IMR-90 (cell line): Measurements from ENCODE around the gene PCBP4. TPM values are rescaled to one million over a fixed set of nuclear protein-coding genes. Genes with fewer than 3 reads are reported as not detected.

Experiments
- ATAC-seq: fragments of 200-7000 bp; cut with Tn5 transposase; 2 replicates; pipeline ENCODE4 v1.9.1; 2020; ENCODE audit warnings: low read depth, mild to moderate bottlenecking, moderate library complexity
- BruUV-seq: library from RNA; stranded (reverse); fragments of 400-500 nt; replicated peaks from 2 replicates; lab custom pipeline; 2021; lab: Mats Ljungman, UMichigan
- CTCF ChIA-PET: fragments of 300-600 bp; formaldehyde crosslinking; extraction: SDS; loops from one replicate; lab custom pipeline; 2021; ENCODE audit warnings: antibody characterized with exemption; lab: Yijun Ruan, JAX
- POLR2A ChIA-PET: fragments of 300-600 bp; sonication (Branson Sonifier 250); formaldehyde crosslinking; loops from one replicate; lab custom pipeline; 2022; ENCODE audit warnings: antibody characterized with exemption; ENCODE audit not compliant: unreplicated experiment; lab: Charles Lee
- DNase-seq: peaks from one replicate; pipeline ENCODE4 v3.0.0; 2013
- H2AFZ ChIP-seq: replicated peaks from 2 replicates; pipeline ENCODE3; 2013; ENCODE audit warnings: low read length, mild to moderate bottlenecking; ENCODE audit not compliant: poor library complexity
- H2AK5ac ChIP-seq: 2 replicates; pipeline ENCODE4 v1.6.1; 2013; ENCODE audit warnings: low read depth, low read length, inconsistent platforms
- H2AK9ac ChIP-seq: replicated peaks from 2 replicates; pipeline ENCODE3; 2013; ENCODE audit warnings: mild to moderate bottlenecking, low read depth, low read length, moderate library complexity; ENCODE audit not compliant: poor library complexity
- H2BK120ac ChIP-seq: 2 replicates; pipeline ENCODE4 v1.6.1; 2013; ENCODE audit warnings: low read depth, low read length, inconsistent platforms
- H2BK15ac ChIP-seq: 3 replicates; pipeline ENCODE4 v1.6.1; 2013; ENCODE audit warnings: low read depth, low read length, inconsistent platforms
- H2BK20ac ChIP-seq: 2 replicates; pipeline ENCODE4 v1.6.1; 2013; ENCODE audit warnings: low read depth, mild to moderate bottlenecking, inconsistent platforms, low read length, moderate library complexity
- H2BK5ac ChIP-seq: 2 replicates; pipeline ENCODE4 v1.6.1; 2013; ENCODE audit warnings: mild to moderate bottlenecking, low read depth, low read length, inconsistent platforms; ENCODE audit not compliant: poor library complexity, severe bottlenecking
- H3K14ac ChIP-seq: replicated peaks from 2 replicates; pipeline ENCODE4 v1.6.1; 2013; ENCODE audit warnings: low read depth, low read length, inconsistent platforms
- H3K18ac ChIP-seq: 2 replicates; pipeline ENCODE4 v1.6.1; 2013; ENCODE audit warnings: low read depth, low read length, control low read depth
- H3K23ac ChIP-seq: 2 replicates; pipeline ENCODE4 v1.6.1; 2013; ENCODE audit warnings: low read depth, low read length, inconsistent platforms
- H3K27ac ChIP-seq: 2 replicates; pipeline ENCODE4 v1.5.1; 2013; ENCODE audit warnings: mild to moderate bottlenecking, control low read depth, low read length; ENCODE audit not compliant: insufficient read depth
- H3K27me3 ChIP-seq: 2 replicates; pipeline ENCODE4 v1.6.1; 2013; ENCODE audit warnings: low read length; ENCODE audit not compliant: control insufficient read depth, insufficient read depth
- H3K36me3 ChIP-seq: 2 replicates; pipeline ENCODE4 v1.6.1; 2013; ENCODE audit warnings: low read length, mixed read lengths; ENCODE audit not compliant: control insufficient read depth, insufficient read depth
- H3K4ac ChIP-seq: 2 replicates; pipeline ENCODE4 v1.6.1; 2013; ENCODE audit warnings: low read depth, low read length, inconsistent platforms
- H3K4me1 ChIP-seq: 2 replicates; pipeline ENCODE4 v1.6.1; 2013; ENCODE audit warnings: low read length, mixed read lengths; ENCODE audit not compliant: control insufficient read depth, insufficient read depth
- H3K4me2 ChIP-seq: 2 replicates; pipeline ENCODE4 v1.6.1; 2013; ENCODE audit warnings: low read depth, mild to moderate bottlenecking, control low read depth, low read length, moderate library complexity
- H3K4me3 ChIP-seq: 2 replicates; pipeline ENCODE4 v1.5.1; 2013; ENCODE audit warnings: low read depth, mild to moderate bottlenecking, control low read depth, low read length, moderate library complexity; ENCODE audit not compliant: insufficient read depth
- H3K56ac ChIP-seq: 2 replicates; pipeline ENCODE4 v1.6.1; 2013; ENCODE audit warnings: low read length, inconsistent platforms; ENCODE audit not compliant: insufficient read depth; ENCODE audit errors: extremely low read depth
- H3K79me1 ChIP-seq, 2 experiments: 2 replicates each; pipeline ENCODE4 v1.6.1; 2013; ENCODE audit warnings: low read length in 2 of 2, inconsistent platforms in 1 of 2, low read depth in 1 of 2
- H3K9ac ChIP-seq: 2 replicates; pipeline ENCODE4 v1.6.1; 2013; ENCODE audit warnings: low read depth, low read length, control low read depth
- H3K9me1 ChIP-seq: 2 replicates; pipeline ENCODE4 v1.6.1; 2013; ENCODE audit warnings: low read length, inconsistent platforms; ENCODE audit not compliant: insufficient read depth
- H3K9me3 ChIP-seq: 2 replicates; pipeline ENCODE4 v1.6.1; 2013; ENCODE audit warnings: low read length; ENCODE audit not compliant: control insufficient read depth, insufficient read depth
- H4K20me1 ChIP-seq: 2 replicates; pipeline ENCODE4 v1.6.1; 2013; ENCODE audit warnings: low read length, inconsistent platforms; ENCODE audit not compliant: insufficient read depth
- H4K5ac ChIP-seq: 2 replicates; pipeline ENCODE4 v1.6.1; 2013; ENCODE audit warnings: mild to moderate bottlenecking, low read depth, low read length, control low read depth
- H4K8ac ChIP-seq, 2 experiments: 2 replicates each; pipeline ENCODE4 v1.6.1; 2013; ENCODE audit warnings: low read depth in 2 of 2, low read length in 2 of 2, control low read depth in 1 of 2, inconsistent platforms in 1 of 2
- H4K91ac ChIP-seq: 2 replicates; pipeline ENCODE4 v1.6.1; 2013; ENCODE audit warnings: low read depth, low read length, inconsistent platforms; ENCODE audit not compliant: insufficient read depth
- BHLHE40 ChIP-seq: fragments of 150-350 bp; IDR thresholded peaks from 2 replicates; pipeline ENCODE4 v1.6.1; 2016; ENCODE audit warnings: mild to moderate bottlenecking, low read depth, low read length
- CEBPB ChIP-seq: IDR thresholded peaks from 2 replicates; pipeline ENCODE4 v1.6.1; 2012; ENCODE audit warnings: low read depth, low read length, improper control_type of control experiment
- CHD1 ChIP-seq: IDR thresholded peaks from 2 replicates; pipeline ENCODE4 v1.6.1; 2012; ENCODE audit warnings: low read depth, low read length, improper control_type of control experiment
- FOS ChIP-seq: fragments of 150-350 bp; IDR thresholded peaks from 2 replicates; pipeline ENCODE4 v1.6.1; 2016; ENCODE audit warnings: low read depth, low read length
- MAFK ChIP-seq: IDR thresholded peaks from 2 replicates; pipeline ENCODE4 v1.6.1; 2012; ENCODE audit warnings: low read depth, low read length, improper control_type of control experiment
- MAZ ChIP-seq: IDR thresholded peaks from 2 replicates; pipeline ENCODE4 v1.6.1; 2012; ENCODE audit warnings: low read depth, mild to moderate bottlenecking, low read length, improper control_type of control experiment, moderate library complexity, borderline replicate concordance
- MXI1 ChIP-seq: IDR thresholded peaks from 2 replicates; pipeline ENCODE4 v1.6.1; 2012; ENCODE audit warnings: low read depth, mild to moderate bottlenecking, low read length, moderate library complexity, borderline replicate concordance
- POLR2A ChIP-seq: IDR thresholded peaks from 2 replicates; pipeline ENCODE4 v1.6.1; 2012; ENCODE audit warnings: mild to moderate bottlenecking, low read depth, low read length
- RAD21 ChIP-seq: IDR thresholded peaks from 2 replicates; pipeline ENCODE4 v1.6.1; 2012; ENCODE audit warnings: low read length, improper control_type of control experiment
- RCOR1 ChIP-seq: IDR thresholded peaks from 2 replicates; pipeline ENCODE4 v1.6.1; 2012; ENCODE audit warnings: mild to moderate bottlenecking, low read length, improper control_type of control experiment; ENCODE audit not compliant: insufficient replicate concordance
- RFX5 ChIP-seq: IDR thresholded peaks from 2 replicates; pipeline ENCODE4 v1.8.0; 2012; ENCODE audit warnings: low read depth, mild to moderate bottlenecking, low read length, moderate library complexity
- SMC3 ChIP-seq: fragments of 150-350 bp; IDR thresholded peaks from 2 replicates; pipeline ENCODE4 v1.6.1; 2016; ENCODE audit warnings: low read depth, mild to moderate bottlenecking, antibody characterized with exemption, low read length, moderate library complexity
- dilution Hi-C: fragments of 300-500 bp; cut with HindIII; formaldehyde crosslinking; loops from one replicate; pipeline ENCODE4 v1.14.3; 2018; ENCODE audit warnings: low sequenced_read_pairs; ENCODE audit not compliant: unreplicated experiment
- in situ Hi-C: fragments of 300-500 bp; cut with MboI; formaldehyde crosslinking; loops from 3 replicates; pipeline ENCODE4 v1.14.3; 2019; ENCODE audit warnings: low sequenced_read_pairs, inconsistent platforms, mixed read lengths
- intact Hi-C: fragments of 100-400 bp; cut with micrococcal nuclease; formaldehyde crosslinking; loops from 2 replicates; pipeline ENCODE4 v1.10.0; 2022
- polyA plus RNA-seq, 3 experiments: library from polyadenylated mRNA; depleted of rRNA; stranded (reverse); fragments of >200 nt; gene quantifications; 2 replicates each; pipeline ENCODE4 v1.2.3, GENCODE V29; 2012; ENCODE audit warnings: low replicate concordance in 1 of 3
- total RNA-seq: library from RNA; depleted of rRNA; stranded (reverse); fragments of >200 nt; gene quantifications from 2 replicates; pipeline ENCODE4 v1.2.3, GENCODE V29; 2012
- TF ChIP-seq, protein P1 (sequence below): conservative IDR thresholded peaks from 2 replicates; pipeline ENCODE4 v1.5.1; 2012; ENCODE audit warnings: mild to moderate bottlenecking, low read depth, low read length, improper control_type of control experiment
- TF ChIP-seq, protein P2 (sequence below): fragments of 150-350 bp; IDR thresholded peaks from 2 replicates; pipeline ENCODE4 v1.6.1; 2017; ENCODE audit warnings: mild to moderate bottlenecking, antibody characterized with exemption, low read length, low read depth
- TF ChIP-seq, protein P3 (sequence below): fragments of 150-350 bp; IDR thresholded peaks from 2 replicates; pipeline ENCODE4 v1.6.1; 2016; ENCODE audit warnings: low read depth, mild to moderate bottlenecking, low read length, moderate library complexity, borderline replicate concordance

PCBP4 gene
- total and polyA plus RNA-seq, 2 of the 4 experiments (the other 2 are of a cell fraction) = 70.8 to 110 TPM

DNA sequence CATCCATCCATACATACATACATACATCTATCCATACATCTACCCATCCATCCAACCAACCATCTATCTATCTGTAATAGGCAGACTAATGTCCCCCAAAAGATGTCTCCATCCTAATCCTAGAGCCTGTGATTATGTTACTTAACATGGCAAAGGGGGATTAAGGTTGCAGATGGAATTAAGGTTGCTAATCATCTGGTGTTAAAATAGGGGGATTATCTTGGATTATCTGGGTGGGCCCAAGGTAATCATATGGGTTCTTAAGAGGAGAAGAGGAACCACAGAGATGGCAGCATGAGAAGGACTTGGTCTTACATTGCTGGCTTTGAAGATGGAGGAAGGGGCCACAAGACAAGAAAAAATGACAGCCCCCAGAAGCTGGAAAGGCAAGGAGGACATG lies 43.2 kb upstream of the PCBP4 start:
- in situ Hi-C loops (loop anchor here (5.0 kb wide), 1 partner anchor 37 kb away; no protein-coding TSS in a partner anchor), intact Hi-C loops (no loop called here), dilution Hi-C loops (no loop called here)
- H2BK15ac ChIP-seq = no peak overlapping the region
- ChIA-PET POLR2A (no interaction called here), CTCF (no interaction called here)
- H3K27me3 ChIP-seq = no peaks in the 10 kb centered on the region
- no peak overlapping the region for H2AK5ac ChIP-seq
- no peaks in the 10 kb centered on the region for H4K20me1 ChIP-seq
- ATAC-seq = no peak
- no peak overlapping the region for H2BK120ac ChIP-seq
- H3K18ac ChIP-seq = no peak overlapping the region
- H4K91ac ChIP-seq = no peak overlapping the region
- BruUV-seq = no TSS peak
- no peak overlapping the region for H3K23ac ChIP-seq
- H4K5ac ChIP-seq = no peak overlapping the region
- no peak overlapping the region for H3K14ac ChIP-seq
- no peaks in the 10 kb centered on the region for H3K9me1 ChIP-seq
- no peaks in the 10 kb centered on the region for H3K79me1 ChIP-seq
- H2BK5ac ChIP-seq = no peak overlapping the region
- no peak overlapping the region for H3K4me2 ChIP-seq
- no peaks in the 10 kb centered on the region for H3K9me3 ChIP-seq
- H3K27ac ChIP-seq = no peak overlapping the region
- H3K36me3 ChIP-seq = no peaks in the 10 kb centered on the region
- no peak overlapping the region for H3K56ac ChIP-seq
- H3K4me1 ChIP-seq = peaks cover 8% of the 10 kb centered on the region
- H2BK20ac ChIP-seq = no peak overlapping the region
- H3K9ac ChIP-seq = no peak overlapping the region
- H2AK9ac ChIP-seq = no peak overlapping the region
- no peak overlapping the region for H3K4ac ChIP-seq
- TF ChIP-seq BHLHE40 (no peak), POLR2A (no peak), MAFK (no peak), RCOR1 (no peak), SMC3 (no peak), CHD1 (no peak), RFX5 (no peak), MAZ (no peak), RAD21 (no peak), FOS (no peak), MXI1 (no peak), CEBPB (no peak)
- TF ChIP-seq, protein P1, sequence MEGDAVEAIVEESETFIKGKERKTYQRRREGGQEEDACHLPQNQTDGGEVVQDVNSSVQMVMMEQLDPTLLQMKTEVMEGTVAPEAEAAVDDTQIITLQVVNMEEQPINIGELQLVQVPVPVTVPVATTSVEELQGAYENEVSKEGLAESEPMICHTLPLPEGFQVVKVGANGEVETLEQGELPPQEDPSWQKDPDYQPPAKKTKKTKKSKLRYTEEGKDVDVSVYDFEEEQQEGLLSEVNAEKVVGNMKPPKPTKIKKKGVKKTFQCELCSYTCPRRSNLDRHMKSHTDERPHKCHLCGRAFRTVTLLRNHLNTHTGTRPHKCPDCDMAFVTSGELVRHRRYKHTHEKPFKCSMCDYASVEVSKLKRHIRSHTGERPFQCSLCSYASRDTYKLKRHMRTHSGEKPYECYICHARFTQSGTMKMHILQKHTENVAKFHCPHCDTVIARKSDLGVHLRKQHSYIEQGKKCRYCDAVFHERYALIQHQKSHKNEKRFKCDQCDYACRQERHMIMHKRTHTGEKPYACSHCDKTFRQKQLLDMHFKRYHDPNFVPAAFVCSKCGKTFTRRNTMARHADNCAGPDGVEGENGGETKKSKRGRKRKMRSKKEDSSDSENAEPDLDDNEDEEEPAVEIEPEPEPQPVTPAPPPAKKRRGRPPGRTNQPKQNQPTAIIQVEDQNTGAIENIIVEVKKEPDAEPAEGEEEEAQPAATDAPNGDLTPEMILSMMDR = no peak
- TF ChIP-seq, protein P2, sequence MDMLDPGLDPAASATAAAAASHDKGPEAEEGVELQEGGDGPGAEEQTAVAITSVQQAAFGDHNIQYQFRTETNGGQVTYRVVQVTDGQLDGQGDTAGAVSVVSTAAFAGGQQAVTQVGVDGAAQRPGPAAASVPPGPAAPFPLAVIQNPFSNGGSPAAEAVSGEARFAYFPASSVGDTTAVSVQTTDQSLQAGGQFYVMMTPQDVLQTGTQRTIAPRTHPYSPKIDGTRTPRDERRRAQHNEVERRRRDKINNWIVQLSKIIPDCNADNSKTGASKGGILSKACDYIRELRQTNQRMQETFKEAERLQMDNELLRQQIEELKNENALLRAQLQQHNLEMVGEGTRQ = no peak
- TF ChIP-seq, protein P3, sequence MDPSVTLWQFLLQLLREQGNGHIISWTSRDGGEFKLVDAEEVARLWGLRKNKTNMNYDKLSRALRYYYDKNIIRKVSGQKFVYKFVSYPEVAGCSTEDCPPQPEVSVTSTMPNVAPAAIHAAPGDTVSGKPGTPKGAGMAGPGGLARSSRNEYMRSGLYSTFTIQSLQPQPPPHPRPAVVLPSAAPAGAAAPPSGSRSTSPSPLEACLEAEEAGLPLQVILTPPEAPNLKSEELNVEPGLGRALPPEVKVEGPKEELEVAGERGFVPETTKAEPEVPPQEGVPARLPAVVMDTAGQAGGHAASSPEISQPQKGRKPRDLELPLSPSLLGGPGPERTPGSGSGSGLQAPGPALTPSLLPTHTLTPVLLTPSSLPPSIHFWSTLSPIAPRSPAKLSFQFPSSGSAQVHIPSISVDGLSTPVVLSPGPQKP = no peak
- H4K8ac ChIP-seq = no peak overlapping the region
- H2AFZ ChIP-seq = no peak overlapping the region
- DNase-seq = no peak
- H3K4me3 ChIP-seq = no peak overlapping the region
